ENCODE results near the gene UGT1A6.

GRCh38 chr2:233758141-233758540 lies 65.5 kb downstream of the UGT1A6 start:
- no peak for TF ChIP-seq EP300 (IDR thresholded peaks at IDR 0.05; ENCODE audit: low read depth)
- no peak for TF ChIP-seq CTCF (IDR thresholded peaks at IDR 0.05)
- no peak for TF ChIP-seq POLR2A (IDR thresholded peaks at IDR 0.05)
- TF ChIP-seq POLR2AphosphoS5 (IDR thresholded peaks at IDR 0.05), result no peak
